ENCODE measurements around the gene CGB8.
"Not testable (repeated sequence)": the region's sequence is repeated elsewhere in the genome, so short reads cannot be mapped to it uniquely, and the experiment has no call there.

The CGB8 gene

DNA sequence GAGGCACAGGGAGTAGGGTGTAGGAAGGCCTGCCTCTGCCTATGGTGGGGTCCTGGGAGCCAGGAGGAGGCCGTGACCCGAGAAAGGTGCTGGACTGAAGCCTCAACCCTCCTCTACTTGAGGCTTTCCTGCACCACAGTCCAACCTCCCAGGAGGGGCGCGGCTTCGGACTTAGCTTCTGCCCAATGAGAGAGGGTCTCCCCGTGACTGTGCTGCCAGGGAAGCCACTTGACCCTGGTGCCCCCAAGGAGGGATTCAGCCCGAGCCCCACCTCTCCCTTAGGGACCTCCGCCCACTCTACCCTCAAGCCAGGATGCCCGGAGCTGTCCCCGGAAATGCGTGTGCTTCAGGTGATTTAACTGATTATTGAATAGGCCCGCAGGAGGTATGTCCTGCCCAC, at the start of gene CGB8:
Gene CGB8 (minus strand): TSS at position 101 of the 400 bp plus-strand sequence. CDS start 372 bp downstream, outside the sequence.
- not testable (repeated sequence) for DNase-seq (ENCODE audit: low read depth, low spot score)

DNA sequence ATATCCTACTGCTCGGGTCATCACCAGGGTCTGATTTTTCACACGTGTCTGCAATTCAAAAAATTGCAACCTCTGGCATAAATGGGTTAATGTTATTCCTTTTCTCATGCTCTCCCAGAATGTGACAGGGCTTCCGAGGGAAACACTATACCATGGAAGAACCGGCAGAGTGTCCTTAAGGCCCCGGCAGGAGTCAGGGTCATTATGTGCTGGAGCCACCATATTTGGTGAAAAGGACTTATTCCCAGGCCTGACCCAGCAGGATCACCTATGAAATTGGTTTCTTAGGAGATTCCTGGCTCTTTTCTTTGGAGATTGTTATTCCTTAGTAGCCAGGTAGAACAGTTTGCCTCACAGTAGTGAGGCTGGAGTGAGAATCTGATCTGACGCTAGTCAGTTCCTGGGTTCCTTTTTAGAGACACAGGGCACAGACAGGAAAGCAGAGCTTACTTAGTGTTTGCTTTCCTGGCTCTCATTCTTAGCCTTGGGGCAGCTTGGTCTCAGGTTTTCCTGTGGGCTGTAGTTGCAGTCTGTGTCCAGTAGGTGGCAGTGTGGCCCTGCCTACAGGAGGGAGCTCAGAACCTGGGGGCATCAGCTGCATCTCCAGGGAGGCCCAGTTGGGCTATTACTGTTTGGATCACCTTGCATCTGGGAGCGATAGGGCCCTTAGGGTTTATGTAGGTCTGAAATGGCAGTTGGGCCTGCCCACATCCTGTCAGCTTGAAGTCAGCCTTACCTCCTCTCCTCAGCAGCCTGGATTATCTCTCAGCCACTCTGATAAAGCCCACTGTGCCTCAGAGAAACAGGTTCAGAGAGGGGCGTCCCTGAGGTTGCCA, 48.8 kb upstream of the CGB8 start:
- DNase-seq (ENCODE audit: low read depth, low spot score) = peak; percentile 42

DNA sequence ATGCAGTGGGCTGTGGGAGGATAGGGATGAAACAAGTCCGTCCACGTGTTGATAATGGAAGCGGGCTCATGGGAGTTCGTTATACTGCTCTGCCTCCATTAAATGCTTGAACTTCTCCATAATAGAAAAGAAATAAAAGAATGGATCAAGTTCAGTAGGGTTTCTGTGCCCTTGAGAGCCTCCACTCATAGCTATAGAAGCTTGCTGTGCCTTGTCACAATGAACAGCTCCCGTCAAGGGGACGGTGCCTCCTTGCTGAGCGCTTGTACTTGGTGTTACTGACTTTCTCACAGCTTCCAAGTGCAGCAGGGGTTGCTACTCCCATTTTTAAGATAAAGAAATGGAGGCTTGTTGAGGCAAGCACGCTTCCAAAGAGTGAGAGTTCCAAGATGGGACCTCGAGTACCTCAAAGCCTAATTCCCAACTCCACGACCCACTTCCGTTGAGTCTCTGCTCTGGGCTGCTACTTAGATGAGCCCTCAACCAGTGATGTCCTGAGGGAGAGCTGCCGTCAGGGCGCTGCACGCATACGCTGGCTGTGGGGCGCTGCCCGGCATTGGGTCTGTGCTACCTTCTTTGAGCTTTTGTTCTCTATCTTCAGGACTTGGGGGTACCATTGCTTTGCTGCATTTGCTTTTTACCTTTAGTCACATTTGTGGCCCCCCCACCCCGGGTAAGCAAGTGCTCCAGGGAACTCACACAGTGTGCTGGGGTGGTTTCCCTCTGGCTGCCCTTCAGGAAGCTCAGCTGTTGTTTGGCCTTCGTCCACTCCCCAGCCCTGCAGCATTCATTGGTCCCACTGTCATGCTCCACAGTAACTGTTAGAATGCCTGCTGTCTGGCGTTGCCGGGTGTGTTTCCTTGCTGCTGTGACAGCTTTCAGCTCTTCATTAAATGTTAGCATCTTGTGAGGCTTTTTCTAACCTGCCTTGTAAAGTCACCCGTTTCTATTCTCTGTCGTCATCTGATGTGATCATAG, 45.9 kb upstream of the CGB8 start:
- no peak for DNase-seq (ENCODE audit: low read depth, low spot score)

DNA sequence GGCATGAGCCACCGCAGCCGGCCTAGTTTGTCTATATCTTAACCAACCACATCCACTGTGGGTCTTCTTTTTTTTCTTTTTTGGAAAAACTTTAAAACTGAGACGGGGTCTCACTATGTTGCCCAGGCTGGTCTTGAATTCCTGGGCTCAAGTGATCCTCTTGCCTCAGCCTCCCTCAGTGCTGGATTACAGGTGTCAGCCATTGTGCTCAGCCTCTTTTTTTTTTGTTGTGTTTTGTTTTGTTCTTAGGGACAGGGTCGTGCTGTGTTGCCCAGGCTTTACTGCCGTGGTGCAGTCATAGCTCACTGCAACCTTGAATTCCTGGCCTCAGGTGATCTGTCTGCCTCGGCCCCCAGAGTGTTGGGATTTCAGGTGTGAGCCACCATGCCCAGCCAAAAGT, 43.8 kb upstream of the CGB8 start:
- DNase-seq (ENCODE audit: low read depth, low spot score) = no peak

DNA sequence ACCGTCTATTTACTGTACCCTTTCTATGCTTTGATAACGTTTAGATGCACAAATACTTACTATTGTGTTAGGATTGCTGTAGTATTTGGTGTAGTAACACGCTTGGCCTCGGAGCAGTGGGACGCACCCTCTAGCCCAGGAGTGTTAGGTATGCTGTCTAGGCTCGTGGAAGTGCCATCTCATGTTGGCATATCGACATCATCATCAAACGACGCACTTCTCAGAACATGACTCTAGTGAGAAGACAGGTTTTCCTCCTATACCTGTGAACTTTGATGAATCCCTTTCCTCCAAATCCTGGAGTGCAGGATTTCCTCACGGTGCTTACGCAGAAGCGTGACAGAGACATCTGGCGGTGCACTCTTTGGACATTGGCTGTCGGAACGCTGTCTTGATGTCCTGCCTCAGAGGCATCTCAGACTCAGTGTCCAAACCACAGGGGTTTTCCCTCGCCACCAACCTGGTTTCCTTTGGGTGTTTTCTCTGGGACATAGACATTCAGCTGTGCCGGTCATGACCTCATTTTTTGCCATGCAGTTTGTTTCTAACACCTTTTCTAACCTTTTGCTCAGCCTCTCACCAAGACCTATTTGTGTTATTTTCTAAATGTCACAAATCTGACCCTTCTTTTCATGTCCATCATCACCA, 42.6 kb upstream of the CGB8 start:
- no peak for DNase-seq (ENCODE audit: low read depth, low spot score)

GRCh38 chr19:49086296-49086695, 37.4 kb upstream of the CGB8 start:
- no peak for DNase-seq (ENCODE audit: low read depth, low spot score)

DNA sequence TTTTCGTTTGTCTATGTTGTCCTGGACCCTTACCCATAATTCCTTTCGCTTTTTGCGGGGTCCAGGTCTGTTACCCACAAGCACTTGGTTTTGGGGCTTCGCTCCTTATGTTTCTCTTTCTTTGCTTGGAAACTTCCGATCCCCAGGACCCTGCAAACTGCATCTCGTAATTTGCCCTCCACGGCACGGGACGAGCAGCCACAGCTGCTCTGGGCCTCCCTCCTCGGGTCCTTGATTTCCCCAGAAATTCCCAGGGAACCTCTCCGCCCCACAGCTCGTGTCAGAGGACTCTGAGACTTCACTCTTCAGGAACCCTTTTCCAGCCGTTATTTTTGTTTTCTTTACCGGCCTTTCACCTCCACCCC, 36.9 kb upstream of the CGB8 start:
- no peak for DNase-seq (ENCODE audit: low read depth, low spot score)

DNA sequence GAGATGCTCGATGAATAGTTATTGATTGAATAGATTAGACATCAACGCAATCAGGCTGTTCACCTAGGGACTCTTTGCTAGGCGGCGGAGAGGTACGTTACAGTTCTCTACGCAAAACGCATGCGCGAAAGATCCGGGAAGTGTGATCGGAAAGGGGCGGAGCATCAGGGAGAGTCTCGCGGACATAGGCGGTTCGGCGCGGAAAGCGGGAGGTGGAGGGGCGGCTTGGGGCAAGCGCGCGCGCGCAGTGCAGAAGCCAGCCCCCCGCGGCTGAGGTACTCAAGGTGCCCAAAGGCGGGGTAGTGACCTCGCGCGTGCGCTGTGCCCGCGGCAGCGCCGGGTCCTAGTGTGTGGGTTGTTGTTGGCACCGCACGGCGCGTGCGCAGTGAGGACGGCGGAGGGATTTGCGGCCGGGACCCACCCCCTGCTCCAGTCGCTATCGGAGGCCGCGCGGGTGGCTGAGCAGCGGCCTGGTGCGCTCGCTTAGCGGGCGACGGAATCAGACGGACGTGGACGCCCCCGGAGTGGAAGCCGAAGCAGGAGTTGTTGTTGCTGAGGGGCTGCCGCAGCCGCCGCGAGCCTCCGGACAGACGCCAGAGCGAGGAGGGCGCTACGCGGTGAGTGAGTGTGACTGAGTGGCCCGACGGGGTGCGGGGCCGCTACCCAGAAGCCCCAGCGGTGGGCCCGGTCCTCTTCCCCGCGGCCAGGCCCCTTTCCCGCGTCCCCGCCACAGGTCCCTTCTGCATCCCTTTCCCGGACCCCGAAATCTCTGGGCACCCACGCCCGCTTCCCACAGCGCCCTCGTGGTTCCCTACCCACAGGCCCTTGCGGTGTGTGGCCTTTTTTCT, 36.3 kb upstream of the CGB8 start, which contains the start of gene SNRNP70:
Gene SNRNP70 (plus strand): TSS at position 432 of the 848 bp plus-strand sequence. CDS start 964 bp downstream, outside the sequence.
- peak; percentile 99 for DNase-seq (ENCODE audit: low read depth, low spot score)

- DNase-seq (ENCODE audit: low read depth, low spot score) = no peak
Measured at GRCh38 chr19:49084206-49085019, 35.5 kb upstream of the CGB8 start.

DNA sequence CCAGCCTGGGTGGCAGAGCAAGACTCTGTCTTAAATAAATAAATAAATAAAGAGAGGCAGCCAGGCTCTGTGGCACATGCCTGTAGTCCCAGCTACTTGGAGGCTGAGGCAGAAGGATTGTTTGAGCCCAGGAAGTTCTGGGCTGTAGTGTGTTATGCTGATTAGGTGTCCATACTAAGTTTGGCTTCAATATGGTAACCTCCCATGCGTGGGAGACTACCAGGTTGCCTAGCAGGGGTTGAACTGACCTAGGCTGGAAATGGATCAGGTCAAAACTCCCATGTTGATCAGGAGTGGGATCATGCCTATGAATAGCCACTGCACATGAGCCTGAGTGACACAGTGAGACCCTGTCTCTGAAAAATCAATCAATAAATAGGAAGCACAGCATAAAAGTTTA, 32.4 kb upstream of the CGB8 start:
- DNase-seq (ENCODE audit: low read depth, low spot score) = no peak

DNA sequence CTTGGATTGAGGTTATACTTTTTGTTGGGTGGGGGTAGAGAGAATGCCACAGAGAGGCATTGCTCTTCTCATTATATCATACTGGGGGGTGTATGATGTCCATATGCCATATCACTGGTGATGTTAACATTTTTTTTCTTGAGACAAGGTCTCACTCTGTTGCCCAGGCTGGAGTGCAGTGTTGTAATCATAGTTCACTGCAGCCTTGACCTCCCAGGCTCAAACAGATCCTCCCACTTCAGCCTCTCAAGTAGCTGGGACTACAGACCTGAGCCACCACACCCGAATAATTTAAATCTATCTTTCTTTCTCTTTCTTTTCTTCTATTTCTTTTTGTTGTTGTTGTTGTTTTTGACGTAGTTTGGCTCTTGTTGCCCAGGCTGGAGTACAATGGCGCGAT, 31.5 kb upstream of the CGB8 start:
- DNase-seq (ENCODE audit: low read depth, low spot score) = no peak

- DNase-seq (ENCODE audit: low read depth, low spot score) = not testable (repeated sequence)
Measured at GRCh38 chr19:49074869-49075268, 26.0 kb upstream of the CGB8 start.

- no peak for DNase-seq (ENCODE audit: low read depth, low spot score)
Measured at GRCh38 chr19:49073514-49074378, 24.8 kb upstream of the CGB8 start.

DNA sequence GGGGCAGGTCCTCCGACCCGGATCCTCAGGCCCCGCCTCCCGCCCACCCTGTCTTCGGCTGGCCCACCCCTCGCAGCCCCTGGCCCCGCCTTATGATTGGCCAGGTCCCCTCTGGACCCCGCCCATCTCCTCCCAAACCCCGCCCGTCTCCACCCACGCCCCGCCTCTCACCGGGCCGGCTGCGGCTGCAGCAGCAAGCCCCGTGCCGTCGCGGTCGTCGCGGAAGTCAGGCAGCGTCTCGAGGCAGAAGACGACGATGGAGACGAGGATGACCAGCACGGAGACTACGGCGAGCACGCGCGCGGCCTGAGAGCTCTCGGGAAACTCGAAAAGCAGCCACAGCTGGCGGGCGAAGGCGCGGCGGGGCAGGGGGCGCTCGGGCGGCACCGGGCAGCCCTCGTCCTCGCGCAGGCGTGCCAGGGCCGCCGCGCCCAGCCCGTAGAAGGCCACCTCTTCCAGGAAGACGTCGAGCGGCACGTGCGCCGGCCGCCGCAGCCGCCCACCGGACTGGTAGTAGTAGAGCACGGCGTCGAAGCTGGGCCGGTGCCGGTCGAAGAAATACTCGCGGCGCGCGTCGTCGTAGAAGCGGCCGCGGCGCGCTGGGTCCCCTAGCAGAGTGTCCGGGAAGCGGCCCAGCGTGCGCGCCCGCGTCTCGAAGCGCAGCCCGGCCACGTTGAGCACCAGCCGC, 23.1 kb upstream of the CGB8 start:
- DNase-seq (ENCODE audit: low read depth, low spot score) = no peak

DNA sequence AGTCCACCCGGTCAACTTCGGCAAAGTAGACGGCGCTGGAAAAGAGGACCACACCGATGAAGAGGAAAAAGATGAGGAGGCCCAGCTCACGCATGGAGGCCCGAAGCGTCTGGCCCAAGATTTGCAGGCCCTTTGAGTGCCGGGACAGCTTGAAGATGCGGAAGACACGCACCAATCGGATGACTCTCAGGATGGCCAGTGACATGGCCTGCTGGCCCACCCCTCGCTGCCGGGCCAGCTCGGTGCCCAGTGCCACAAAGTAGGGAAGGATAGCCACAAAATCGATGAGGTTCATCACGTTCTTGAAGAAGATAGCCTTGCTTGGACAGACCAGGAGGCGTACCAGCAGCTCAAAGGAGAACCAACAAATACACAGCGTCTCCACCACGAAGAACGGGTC, 21.5 kb upstream of the CGB8 start:
- DNase-seq (ENCODE audit: low read depth, low spot score) = no peak

- no peak for DNase-seq (ENCODE audit: low read depth, low spot score)
Measured at GRCh38 chr19:49069026-49069425, 20.1 kb upstream of the CGB8 start.

DNA sequence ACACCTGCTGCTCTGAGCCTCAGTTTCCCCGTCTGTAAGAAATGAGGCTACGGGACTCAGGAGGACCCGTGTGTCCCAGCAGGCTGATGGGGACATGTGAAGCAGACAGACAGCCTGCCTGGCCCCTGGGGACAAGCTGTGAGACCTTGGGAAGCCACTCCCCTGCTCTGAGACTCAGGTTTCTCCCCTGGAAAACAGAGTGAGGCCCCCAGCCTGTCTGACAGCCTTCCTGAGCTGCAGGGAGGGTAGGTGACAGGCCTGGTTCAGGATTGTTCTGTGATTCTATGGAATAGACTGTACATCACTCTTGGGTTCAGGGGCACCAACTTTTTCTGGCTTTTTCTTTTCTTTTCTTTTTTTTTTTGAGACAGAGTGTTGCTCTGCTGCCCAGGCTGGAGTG, 18.6 kb upstream of the CGB8 start:
- no peak for DNase-seq (ENCODE audit: low read depth, low spot score)

DNA sequence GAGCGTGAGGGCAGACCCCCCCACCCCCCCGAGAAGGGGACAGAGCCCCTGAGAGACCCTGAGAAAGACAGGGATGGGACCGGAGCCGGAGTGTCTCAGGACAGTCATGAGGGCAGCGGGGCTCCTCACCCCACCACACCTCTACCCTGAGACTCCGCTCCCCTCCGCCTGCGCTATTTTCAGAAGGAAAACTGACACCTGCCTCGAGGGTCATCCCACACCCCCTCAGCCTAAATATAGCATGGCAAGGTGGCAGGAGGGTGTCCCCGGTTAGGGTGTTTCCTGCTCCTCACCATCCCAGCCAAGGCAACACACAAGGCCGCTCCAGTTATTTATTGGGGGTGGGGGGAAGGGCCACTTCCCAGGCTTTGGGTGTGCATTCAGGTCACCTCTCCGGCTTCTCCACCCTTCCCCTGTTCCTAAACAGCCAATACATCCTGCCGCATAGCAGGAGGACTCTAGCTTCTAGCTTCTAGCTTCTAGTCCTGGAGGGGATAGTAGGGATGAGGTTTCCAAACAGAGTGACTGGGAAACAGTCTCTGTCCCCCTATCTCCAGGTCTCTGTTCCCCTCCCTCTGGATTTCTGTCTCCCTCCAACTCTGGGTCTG, 17.1 kb upstream of the CGB8 start:
- DNase-seq (ENCODE audit: low read depth, low spot score) = no peak

All from brain pericyte (primary cell).